SU-DHL-6 (cell line): ENCODE results near the gene PLCB1.

Source experiments
- CTCF ChIP-seq: fragments of 200-600 bp; sonication (generic); IDR thresholded peaks from one replicate; pipeline ENCODE4 v1.5.1; 2017; ENCODE audit warnings: antibody characterized with exemption, mild to moderate bottlenecking, low read length, moderate library complexity; ENCODE audit not compliant: insufficient read depth, poor library complexity, severe bottlenecking
- EZH2phosphoT487 ChIP-seq: fragments of 200-600 bp; sonication (generic), shearing (Covaris generic); conservative IDR thresholded peaks from 2 replicates; pipeline ENCODE4 v1.6.1; 2018; ENCODE audit warnings: mild to moderate bottlenecking, antibody characterized with exemption, low read length, moderate library complexity, mixed read lengths

- no peak for TF ChIP-seq CTCF
- no peak for TF ChIP-seq EZH2phosphoT487
These were observed 526.0 kb downstream of the PLCB1 start for GRCh38 chr20:8658103-8658502.
